Measurements from ENCODE around the gene TLK2.
"Not testable (repeated sequence)": the region's sequence is repeated elsewhere in the genome, so short reads cannot be mapped to it uniquely, and the experiment has no call there.

GRCh38 chr17:62471380-62471880, 7.2 kb upstream of the TLK2 start:
- TF ChIP-seq CTCF, POLR2A, EP300 (IDR thresholded peaks at IDR 0.05): not testable (repeated sequence)
